ENCODE data around the gene LSP1.

The LSP1 gene

GRCh38 chr11:1825039-1825740 is 27.7 kb upstream of the LSP1 start:
- DNase-seq, result peak in 1 of 2 donors; percentile 77

GRCh38 chr11:1825785-1826451 is 27.0 kb upstream of the LSP1 start:
- DNase-seq, result no peak

- DNase-seq, result no peak
Measured at GRCh38 chr11:1826552-1827094, 26.3 kb upstream of the LSP1 start.

GRCh38 chr11:1827095-1827813 is 25.6 kb upstream of the LSP1 start:
- DNase-seq, result no peak

- no peak for DNase-seq
Measured at GRCh38 chr11:1827931-1828330, 25.0 kb upstream of the LSP1 start.

GRCh38 chr11:1828542-1828941 is 24.3 kb upstream of the LSP1 start:
- DNase-seq, result no peak

- DNase-seq, result no peak
Measured at GRCh38 chr11:1829039-1829820, 23.7 kb upstream of the LSP1 start.

GRCh38 chr11:1830004-1830321 is 22.9 kb upstream of the LSP1 start:
- no peak for DNase-seq

GRCh38 chr11:1830322-1831223 is 22.3 kb upstream of the LSP1 start:
- no peak for DNase-seq

- DNase-seq, result no peak
Measured at GRCh38 chr11:1831338-1832210, 21.3 kb upstream of the LSP1 start.

- DNase-seq, result peak; percentile 13 to 72
Measured at GRCh38 chr11:1832211-1832919, 20.5 kb upstream of the LSP1 start.

GRCh38 chr11:1832920-1833295 is 20.0 kb upstream of the LSP1 start:
- no peak for DNase-seq

- DNase-seq, result no peak
Measured at GRCh38 chr11:1834062-1834610, 18.7 kb upstream of the LSP1 start.

GRCh38 chr11:1834779-1835670 is 17.9 kb upstream of the LSP1 start, which contains the start of gene SYT8:
Gene SYT8 (plus strand): TSS chr11:1834990. CDS start chr11:1835106, 116 bp downstream.
- DNase-seq, result no peak

- DNase-seq, result no peak
Measured at GRCh38 chr11:1835671-1836010, 17.2 kb upstream of the LSP1 start.

- no peak for DNase-seq
Measured at GRCh38 chr11:1836011-1836945, 16.6 kb upstream of the LSP1 start.

- DNase-seq, result peak; percentile 37 to 46
Measured at GRCh38 chr11:1837171-1838076, 15.5 kb upstream of the LSP1 start.
